GM21825 (cell line): ENCODE results near the gene SUPT16H.
"Not testable (repeated sequence)": the region's sequence is repeated elsewhere in the genome, so short reads cannot be mapped to it uniquely, and the experiment has no call there.

Source experiments
- ATAC-seq: cut with Tn5 transposase; IDR thresholded peaks from one replicate; pipeline ENCODE4 v1.9.1; 2021; ENCODE audit warnings: mild to moderate bottlenecking, moderate library complexity; ENCODE audit not compliant: unreplicated experiment

The SUPT16H gene

GRCh38 chr14:21383848-21384493, at the start of gene SUPT16H:
TSS of gene SUPT16H (minus strand) at chr14:21384019. CDS start at chr14:21383927, 92 bp downstream.
- peak; percentile 87 for ATAC-seq

GRCh38 chr14:21431126-21431525, 47.3 kb upstream of the SUPT16H start:
- no peak for ATAC-seq

GRCh38 chr14:21428930-21429329, 45.1 kb upstream of the SUPT16H start:
- no peak for ATAC-seq

GRCh38 chr14:21426692-21427091, 42.9 kb upstream of the SUPT16H start:
- no peak for ATAC-seq

- ATAC-seq, result no peak
Measured at GRCh38 chr14:21419528-21419927, 35.7 kb upstream of the SUPT16H start.

- no peak for ATAC-seq
Measured at GRCh38 chr14:21415329-21415728, 31.5 kb upstream of the SUPT16H start.

GRCh38 chr14:21414137-21414631, 30.4 kb upstream of the SUPT16H start:
- no peak for ATAC-seq

- ATAC-seq, result no peak
Measured at GRCh38 chr14:21408147-21408546, 24.3 kb upstream of the SUPT16H start.

- ATAC-seq, result no peak
Measured at GRCh38 chr14:21406213-21406612, 22.4 kb upstream of the SUPT16H start.

- no peak for ATAC-seq
Measured at GRCh38 chr14:21405097-21405496, 21.3 kb upstream of the SUPT16H start.

- no peak for ATAC-seq
Measured at GRCh38 chr14:21399311-21399870, 15.6 kb upstream of the SUPT16H start.

GRCh38 chr14:21398901-21399300, 15.1 kb upstream of the SUPT16H start:
- no peak for ATAC-seq

GRCh38 chr14:21395450-21395849, 11.6 kb upstream of the SUPT16H start:
- no peak for ATAC-seq

GRCh38 chr14:21385188-21385904, 1.5 kb upstream of the SUPT16H start:
- no peak for ATAC-seq

- ATAC-seq, result peak; percentile 14
Measured at GRCh38 chr14:21384494-21384851, 654 bp upstream of the SUPT16H start.

- no peak for ATAC-seq
Measured at GRCh38 chr14:21382886-21383847, 652 bp downstream of the SUPT16H start.

GRCh38 chr14:21382095-21382494, 1.7 kb downstream of the SUPT16H start:
- no peak for ATAC-seq

- no peak for ATAC-seq
Measured at GRCh38 chr14:21379338-21379737, 4.5 kb downstream of the SUPT16H start.

GRCh38 chr14:21373980-21374379, 9.8 kb downstream of the SUPT16H start:
- ATAC-seq, result no peak

- ATAC-seq, result not testable (repeated sequence)
Measured at GRCh38 chr14:21372814-21373213, 11.0 kb downstream of the SUPT16H start.
